HepG2 (cell line): Measurements from ENCODE around the gene PDCD2L. TPM values are rescaled to one million over a fixed set of nuclear protein-coding genes. Genes with fewer than 3 reads are reported as not detected.

Source experiments
- CENPT ChIP-seq: sonication (generic); formaldehyde crosslinking; IDR thresholded peaks from 2 replicates; pipeline ENCODE4 v1.8.0; 2022; ENCODE audit warnings: low read depth, mild to moderate bottlenecking, moderate library complexity, missing genetic modification reagents
- DMAP1 ChIP-seq: IDR thresholded peaks from 2 replicates; pipeline ENCODE4 v1.6.1; 2016
- GLI4 ChIP-seq: sonication (generic); formaldehyde crosslinking; IDR thresholded peaks from 2 replicates; pipeline ENCODE4 v1.5.1; 2020; ENCODE audit warnings: missing genetic modification reagents, mild to moderate bottlenecking, moderate library complexity, borderline replicate concordance
- IKZF1 ChIP-seq: fragments of 450-650 bp; IDR thresholded peaks from 2 replicates; pipeline ENCODE4 v1.7.1; 2016
- MAZ ChIP-seq, 2 experiments: sonication (generic) in 1 of 2; formaldehyde crosslinking in 1 of 2; IDR thresholded peaks; 2 replicates each; pipeline versions ENCODE4 v1.5.0 to v1.6.1; 2012 to 2020; ENCODE audit warnings: low read depth in 2 of 2, mild to moderate bottlenecking in 2 of 2, borderline replicate concordance in 1 of 2, improper control_type of control experiment in 1 of 2, low read length in 1 of 2, missing genetic modification reagents in 1 of 2, moderate library complexity in 1 of 2
- MIXL1 ChIP-seq: IDR thresholded peaks from 2 replicates; pipeline ENCODE4 v1.6.1; 2016
- MTA3 ChIP-seq: sonication (generic); formaldehyde crosslinking; IDR thresholded peaks from 2 replicates; pipeline ENCODE4 v1.4.0; 2020; ENCODE audit warnings: missing genetic modification reagents
- MXI1 ChIP-seq: IDR thresholded peaks from 3 replicates; pipeline ENCODE4 v1.6.1; 2012; ENCODE audit warnings: low read depth, low read length, inconsistent platforms, borderline replicate concordance
- RXRA ChIP-seq: sonication (generic); formaldehyde crosslinking; IDR thresholded peaks from 2 replicates; pipeline ENCODE4 v1.5.1; 2020; ENCODE audit warnings: missing genetic modification reagents
- SOX5 ChIP-seq: IDR thresholded peaks from 2 replicates; pipeline ENCODE4 v1.6.1; 2016; ENCODE audit warnings: borderline replicate concordance
- TFE3 ChIP-seq: IDR thresholded peaks from 2 replicates; pipeline ENCODE4 v1.6.1; 2016
- ZFY ChIP-seq: sonication (generic); formaldehyde crosslinking; IDR thresholded peaks from 2 replicates; pipeline ENCODE4 v1.4.0; 2020; ENCODE audit warnings: missing genetic modification reagents
- ZNF414 ChIP-seq: sonication (generic); formaldehyde crosslinking; IDR thresholded peaks from 2 replicates; pipeline ENCODE4 v1.5.0; 2020; ENCODE audit warnings: missing genetic modification reagents
- ZNF704 ChIP-seq: sonication (generic); formaldehyde crosslinking; IDR thresholded peaks from 2 replicates; pipeline ENCODE4 v1.8.1; 2023; ENCODE audit warnings: mild to moderate bottlenecking, inconsistent platforms, moderate library complexity, missing genetic modification reagents, borderline replicate concordance
- ZNF709 ChIP-seq: sonication (generic); formaldehyde crosslinking; IDR thresholded peaks from 2 replicates; pipeline ENCODE4 v1.5.0; 2020; ENCODE audit warnings: mild to moderate bottlenecking, missing genetic modification reagents
- ZNF75D ChIP-seq: sonication (generic); formaldehyde crosslinking; IDR thresholded peaks from 2 replicates; pipeline ENCODE4 v1.8.1; 2023; ENCODE audit warnings: missing genetic modification reagents, mild to moderate bottlenecking, borderline replicate concordance
- ZSCAN25 ChIP-seq: sonication (generic); formaldehyde crosslinking; IDR thresholded peaks from 2 replicates; pipeline ENCODE4 v1.8.0; 2022; ENCODE audit warnings: mild to moderate bottlenecking, missing genetic modification reagents
- polyA plus RNA-seq, 8 experiments: library from polyadenylated mRNA; depleted of rRNA in 3 of 8; stranded (reverse) in 7 of 8; unstranded in 1 of 8; fragments of >200 nt; fragmentation: Illumina TruSeq in 4 of 8; extraction: Trizol in 4 of 8; gene quantifications; 2 replicates each; pipeline versions ENCODE4 v1.2.1 to v1.2.3, GENCODE V29; 2011 to 2016; ENCODE audit warnings: low read depth in 4 of 8, missing spikeins in 1 of 8, mixed read lengths in 1 of 8; ENCODE audit not compliant: insufficient read depth in 1 of 8
- total RNA-seq, 5 experiments: library from RNA; depleted of rRNA; stranded (reverse); fragments of >200 nt; fragmentation: Illumina TruSeq; extraction: Trizol; gene quantifications; 2 replicates each; pipeline ENCODE4 v1.2.3, GENCODE V29; 2016; ENCODE audit warnings: low read depth in 1 of 5
- TF ChIP-seq, protein P1 (sequence below): IDR thresholded peaks from 2 replicates; pipeline ENCODE4 v1.6.1; 2016; ENCODE audit warnings: missing compliant biosample characterization, missing genetic modification reagents, borderline replicate concordance
- TF ChIP-seq, protein P2 (sequence below): IDR thresholded peaks from 2 replicates; pipeline ENCODE4 v1.6.1; 2018; ENCODE audit warnings: missing genetic modification reagents
- TF ChIP-seq, protein P3 (sequence below): sonication (generic); formaldehyde crosslinking; IDR thresholded peaks from 2 replicates; pipeline ENCODE4 v1.8.0; 2022; ENCODE audit warnings: mild to moderate bottlenecking, missing genetic modification reagents; ENCODE audit not compliant: insufficient replicate concordance

Gene PDCD2L
- total and polyA plus RNA-seq, 2 of the 13 experiments (the other 11 are each of a cell fraction or from before 2014, with no cell fraction given): 29.3 to 35.2 TPM

DNA sequence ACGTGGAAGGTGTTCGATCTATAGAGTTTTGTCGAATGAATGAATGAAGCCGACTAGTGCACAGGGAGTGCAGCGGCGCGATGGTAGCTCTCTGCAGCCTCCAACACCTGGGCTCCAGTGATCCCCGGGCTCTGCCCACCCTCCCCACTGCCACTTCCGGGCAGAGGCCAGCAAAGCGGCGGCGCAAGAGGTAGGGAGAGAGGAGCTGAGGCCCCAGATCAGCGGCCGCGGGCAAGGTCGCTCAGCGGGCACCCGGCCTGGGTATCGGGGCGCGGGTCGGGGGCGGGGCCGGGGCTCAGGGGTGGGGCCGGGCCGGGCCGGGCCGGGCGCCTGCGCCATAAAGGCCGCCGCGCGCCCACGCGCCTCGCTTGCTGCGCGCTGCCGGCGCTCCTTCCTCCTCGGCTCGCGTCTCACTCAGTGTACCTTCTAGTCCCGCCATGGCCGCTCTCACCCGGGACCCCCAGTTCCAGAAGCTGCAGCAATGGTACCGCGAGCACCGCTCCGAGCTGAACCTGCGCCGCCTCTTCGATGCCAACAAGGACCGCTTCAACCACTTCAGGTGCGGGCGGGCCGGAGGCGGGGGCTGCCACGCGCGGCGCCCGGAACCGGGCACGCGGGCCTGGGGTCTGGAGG, 39.3 kb upstream of the PDCD2L start, which contains the start of gene GPI (continued):
- TF ChIP-seq ZNF75D (no peak), TFE3 (CRISPR knock-in tag) (no peak), ZNF414 (no peak), ZNF704 (CRISPR knock-in tag) (no peak), MXI1 (peak; percentile 49; the same call in 1 of the 3 replicates), MAZ (IDR thresholded peaks at IDR 0.05; ENCODE audit: borderline replicate concordance, low read depth, low read length) (no peak), MAZ (CRISPR knock-in tag; IDR thresholded peaks at IDR 0.05; ENCODE audit: low read depth) (no peak), CENPT (CRISPR knock-in tag) (no peak), ZSCAN25 (CRISPR knock-in tag) (no peak), GLI4 (CRISPR knock-in tag) (no peak), ZFY (CRISPR knock-in tag) (peak; percentile 73), ZNF709 (CRISPR knock-in tag) (peak; percentile 88), MIXL1 (CRISPR knock-in tag) (no peak), DMAP1 (peak; percentile 58), RXRA (CRISPR knock-in tag) (peak; percentile 60; the same call in 1 of the 2 replicates), IKZF1 (no peak), MTA3 (CRISPR knock-in tag) (no peak), SOX5 (CRISPR knock-in tag) (no peak)
- TF ChIP-seq, protein P1, sequence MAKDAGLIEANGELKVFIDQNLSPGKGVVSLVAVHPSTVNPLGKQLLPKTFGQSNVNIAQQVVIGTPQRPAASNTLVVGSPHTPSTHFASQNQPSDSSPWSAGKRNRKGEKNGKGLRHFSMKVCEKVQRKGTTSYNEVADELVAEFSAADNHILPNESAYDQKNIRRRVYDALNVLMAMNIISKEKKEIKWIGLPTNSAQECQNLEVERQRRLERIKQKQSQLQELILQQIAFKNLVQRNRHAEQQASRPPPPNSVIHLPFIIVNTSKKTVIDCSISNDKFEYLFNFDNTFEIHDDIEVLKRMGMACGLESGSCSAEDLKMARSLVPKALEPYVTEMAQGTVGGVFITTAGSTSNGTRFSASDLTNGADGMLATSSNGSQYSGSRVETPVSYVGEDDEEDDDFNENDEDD: 0 out of 2 replicates have a peak, but pooled peaks have one; percentile 12
- TF ChIP-seq, protein P2, sequence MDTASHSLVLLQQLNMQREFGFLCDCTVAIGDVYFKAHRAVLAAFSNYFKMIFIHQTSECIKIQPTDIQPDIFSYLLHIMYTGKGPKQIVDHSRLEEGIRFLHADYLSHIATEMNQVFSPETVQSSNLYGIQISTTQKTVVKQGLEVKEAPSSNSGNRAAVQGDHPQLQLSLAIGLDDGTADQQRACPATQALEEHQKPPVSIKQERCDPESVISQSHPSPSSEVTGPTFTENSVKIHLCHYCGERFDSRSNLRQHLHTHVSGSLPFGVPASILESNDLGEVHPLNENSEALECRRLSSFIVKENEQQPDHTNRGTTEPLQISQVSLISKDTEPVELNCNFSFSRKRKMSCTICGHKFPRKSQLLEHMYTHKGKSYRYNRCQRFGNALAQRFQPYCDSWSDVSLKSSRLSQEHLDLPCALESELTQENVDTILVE: no peak
- TF ChIP-seq, protein P3, sequence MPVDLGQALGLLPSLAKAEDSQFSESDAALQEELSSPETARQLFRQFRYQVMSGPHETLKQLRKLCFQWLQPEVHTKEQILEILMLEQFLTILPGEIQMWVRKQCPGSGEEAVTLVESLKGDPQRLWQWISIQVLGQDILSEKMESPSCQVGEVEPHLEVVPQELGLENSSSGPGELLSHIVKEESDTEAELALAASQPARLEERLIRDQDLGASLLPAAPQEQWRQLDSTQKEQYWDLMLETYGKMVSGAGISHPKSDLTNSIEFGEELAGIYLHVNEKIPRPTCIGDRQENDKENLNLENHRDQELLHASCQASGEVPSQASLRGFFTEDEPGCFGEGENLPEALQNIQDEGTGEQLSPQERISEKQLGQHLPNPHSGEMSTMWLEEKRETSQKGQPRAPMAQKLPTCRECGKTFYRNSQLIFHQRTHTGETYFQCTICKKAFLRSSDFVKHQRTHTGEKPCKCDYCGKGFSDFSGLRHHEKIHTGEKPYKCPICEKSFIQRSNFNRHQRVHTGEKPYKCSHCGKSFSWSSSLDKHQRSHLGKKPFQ (CRISPR knock-in tag): no peak
